ENCODE results near the gene TNFSF15.
"Not testable (repeated sequence)": the region's sequence is repeated elsewhere in the genome, so short reads cannot be mapped to it uniquely, and the experiment has no call there.

TNFSF15 gene

GRCh38 chr9:114746591-114747346 lies 59.1 kb downstream of the TNFSF15 start:
- no peak overlapping the region for H3K4me3 ChIP-seq (ENCODE audit: low read length)
- no peak for DNase-seq (ENCODE audit: low read depth)
- TF ChIP-seq, protein P1, sequence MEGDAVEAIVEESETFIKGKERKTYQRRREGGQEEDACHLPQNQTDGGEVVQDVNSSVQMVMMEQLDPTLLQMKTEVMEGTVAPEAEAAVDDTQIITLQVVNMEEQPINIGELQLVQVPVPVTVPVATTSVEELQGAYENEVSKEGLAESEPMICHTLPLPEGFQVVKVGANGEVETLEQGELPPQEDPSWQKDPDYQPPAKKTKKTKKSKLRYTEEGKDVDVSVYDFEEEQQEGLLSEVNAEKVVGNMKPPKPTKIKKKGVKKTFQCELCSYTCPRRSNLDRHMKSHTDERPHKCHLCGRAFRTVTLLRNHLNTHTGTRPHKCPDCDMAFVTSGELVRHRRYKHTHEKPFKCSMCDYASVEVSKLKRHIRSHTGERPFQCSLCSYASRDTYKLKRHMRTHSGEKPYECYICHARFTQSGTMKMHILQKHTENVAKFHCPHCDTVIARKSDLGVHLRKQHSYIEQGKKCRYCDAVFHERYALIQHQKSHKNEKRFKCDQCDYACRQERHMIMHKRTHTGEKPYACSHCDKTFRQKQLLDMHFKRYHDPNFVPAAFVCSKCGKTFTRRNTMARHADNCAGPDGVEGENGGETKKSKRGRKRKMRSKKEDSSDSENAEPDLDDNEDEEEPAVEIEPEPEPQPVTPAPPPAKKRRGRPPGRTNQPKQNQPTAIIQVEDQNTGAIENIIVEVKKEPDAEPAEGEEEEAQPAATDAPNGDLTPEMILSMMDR (IDR thresholded peaks at IDR 0.05; ENCODE audit: insufficient read depth, low read depth, low read length, missing control alignments), result no peak

DNA sequence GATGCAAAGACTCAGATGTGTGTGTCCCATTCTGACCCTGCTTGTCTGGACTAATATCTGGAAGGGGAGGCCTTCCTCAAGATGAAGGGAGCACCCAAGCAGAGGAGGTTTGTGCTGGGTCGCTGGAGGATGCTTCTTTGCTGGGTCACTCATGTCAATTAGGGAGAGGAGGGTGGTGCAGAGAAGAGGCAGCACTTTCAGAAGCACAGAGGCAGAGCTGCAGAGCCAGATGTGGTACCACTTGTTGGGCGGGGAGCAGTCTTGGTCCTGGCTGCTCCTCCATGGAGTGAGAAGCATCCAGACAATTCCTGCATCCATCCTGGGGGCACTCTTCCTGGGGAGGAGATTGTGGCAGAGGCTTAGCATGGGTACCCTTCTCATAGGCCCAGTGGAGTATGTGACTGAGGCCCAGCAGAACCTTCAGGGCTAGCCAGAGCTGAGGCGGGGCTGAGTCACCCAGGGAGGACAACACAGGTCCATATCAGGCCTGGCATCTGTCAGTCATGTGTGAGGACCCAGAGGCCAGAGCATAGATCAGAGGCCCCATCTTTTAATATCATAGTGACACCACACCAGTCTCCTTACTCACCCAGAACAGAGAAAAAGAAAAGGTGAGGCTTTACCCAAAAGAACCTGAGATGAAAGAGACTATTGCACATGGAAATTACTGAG lies 59.8 kb downstream of the TNFSF15 start:
- no peak for DNase-seq (ENCODE audit: low read depth)
- TF ChIP-seq, protein P1 (IDR thresholded peaks at IDR 0.05; ENCODE audit: insufficient read depth, low read depth, low read length, missing control alignments), result no peak

GRCh38 chr9:114745108-114745848 lies 60.6 kb downstream of the TNFSF15 start:
- TF ChIP-seq, protein P1 (IDR thresholded peaks at IDR 0.05; ENCODE audit: insufficient read depth, low read depth, low read length, missing control alignments), result no peak
- DNase-seq (ENCODE audit: low read depth), result no peak

More for the DNA sequence above, 59.8 kb downstream of the TNFSF15 start:
- no peak overlapping the region for H3K4me3 ChIP-seq (ENCODE audit: low read length)

GRCh38 chr9:114743446-114743845 lies 62.4 kb downstream of the TNFSF15 start:
- TF ChIP-seq, protein P1 (IDR thresholded peaks at IDR 0.05; ENCODE audit: insufficient read depth, low read depth, low read length, missing control alignments), result no peak
- H3K4me3 ChIP-seq (ENCODE audit: low read length), result no peak overlapping the region
- DNase-seq (ENCODE audit: low read depth), result no peak

More at GRCh38 chr9:114745108-114745848, 60.6 kb downstream of the TNFSF15 start:
- H3K4me3 ChIP-seq (ENCODE audit: low read length), result no peak overlapping the region

- TF ChIP-seq, protein P1 (IDR thresholded peaks at IDR 0.05; ENCODE audit: insufficient read depth, low read depth, low read length, missing control alignments), result no peak
- no peak overlapping the region for H3K4me3 ChIP-seq (ENCODE audit: low read length)
- DNase-seq (ENCODE audit: low read depth), result peak; percentile 31
Observed at GRCh38 chr9:114742947-114743346, 62.9 kb downstream of the TNFSF15 start.

GRCh38 chr9:114741521-114741920 lies 64.3 kb downstream of the TNFSF15 start:
- DNase-seq (ENCODE audit: low read depth); H3K4me3 ChIP-seq (ENCODE audit: low read length): not testable (repeated sequence)

All from epithelial cell of esophagus (primary cell).